ENCODE data around the gene KIT.

Gene KIT

DNA sequence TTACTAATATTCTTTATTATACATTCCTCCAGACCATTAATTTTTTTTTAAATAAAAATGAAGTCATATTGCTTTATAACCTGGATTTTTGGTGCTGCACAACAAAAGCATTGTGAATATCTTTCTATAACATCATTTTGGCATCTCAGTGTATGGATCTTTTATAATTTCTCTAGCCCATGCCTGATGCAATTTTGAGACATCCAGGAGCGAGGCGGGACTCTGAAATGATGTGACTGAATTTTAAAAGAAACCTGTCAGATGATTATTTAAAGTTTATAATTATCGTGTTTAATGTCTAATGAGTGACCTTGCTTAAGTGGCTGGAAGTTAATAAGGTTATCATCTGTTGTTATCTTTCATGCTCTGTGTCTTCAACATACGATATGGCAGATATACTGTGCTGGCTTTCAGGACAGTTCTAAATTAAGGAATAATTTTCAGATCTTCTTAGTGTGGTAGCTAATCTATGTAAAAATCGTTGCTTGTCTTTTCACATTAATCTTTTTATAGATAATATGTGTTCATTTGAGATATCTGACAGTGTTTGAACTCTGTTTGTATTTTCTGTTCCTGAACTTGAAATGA is 58.8 kb downstream of the KIT start:
- no peaks in the 10 kb centered on the region for H3K9me3 ChIP-seq (ENCODE audit: severe bottlenecking)
- no peak overlapping the region for H3K27ac ChIP-seq
- no peak for DNase-seq
- TF ChIP-seq, protein P1, sequence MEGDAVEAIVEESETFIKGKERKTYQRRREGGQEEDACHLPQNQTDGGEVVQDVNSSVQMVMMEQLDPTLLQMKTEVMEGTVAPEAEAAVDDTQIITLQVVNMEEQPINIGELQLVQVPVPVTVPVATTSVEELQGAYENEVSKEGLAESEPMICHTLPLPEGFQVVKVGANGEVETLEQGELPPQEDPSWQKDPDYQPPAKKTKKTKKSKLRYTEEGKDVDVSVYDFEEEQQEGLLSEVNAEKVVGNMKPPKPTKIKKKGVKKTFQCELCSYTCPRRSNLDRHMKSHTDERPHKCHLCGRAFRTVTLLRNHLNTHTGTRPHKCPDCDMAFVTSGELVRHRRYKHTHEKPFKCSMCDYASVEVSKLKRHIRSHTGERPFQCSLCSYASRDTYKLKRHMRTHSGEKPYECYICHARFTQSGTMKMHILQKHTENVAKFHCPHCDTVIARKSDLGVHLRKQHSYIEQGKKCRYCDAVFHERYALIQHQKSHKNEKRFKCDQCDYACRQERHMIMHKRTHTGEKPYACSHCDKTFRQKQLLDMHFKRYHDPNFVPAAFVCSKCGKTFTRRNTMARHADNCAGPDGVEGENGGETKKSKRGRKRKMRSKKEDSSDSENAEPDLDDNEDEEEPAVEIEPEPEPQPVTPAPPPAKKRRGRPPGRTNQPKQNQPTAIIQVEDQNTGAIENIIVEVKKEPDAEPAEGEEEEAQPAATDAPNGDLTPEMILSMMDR (IDR thresholded peaks at IDR 0.05; ENCODE audit: low read depth, low read length), result no peak
- peaks cover 8% of the 10 kb centered on the region for H3K27me3 ChIP-seq (ENCODE audit: insufficient read depth, low read depth, severe bottlenecking)
- no peak overlapping the region for H3K4me3 ChIP-seq (ENCODE audit: low read depth, low read length)
- H3K36me3 ChIP-seq, result no peaks in the 10 kb centered on the region

DNA sequence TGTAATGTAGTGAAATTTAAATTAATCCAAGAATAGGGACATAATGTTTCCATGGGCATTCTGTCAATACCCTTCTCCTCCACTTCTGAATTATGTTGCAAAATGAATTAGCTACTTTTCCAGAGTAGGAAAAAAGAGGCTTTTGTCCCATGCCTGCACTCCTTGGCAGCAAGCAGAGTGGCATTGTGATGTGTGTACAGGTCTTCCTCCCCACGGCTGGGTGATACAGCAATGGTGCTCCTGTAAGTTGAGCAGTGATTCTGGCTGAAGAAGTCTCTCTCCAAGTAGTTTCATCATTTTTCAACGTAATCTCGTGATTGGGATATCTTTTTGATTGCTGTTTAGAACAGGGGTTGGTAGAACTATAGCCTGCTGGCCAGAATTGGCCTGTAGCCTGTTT is 59.9 kb downstream of the KIT start:
- Histone ChIP-seq H3K9me3 (ENCODE audit: severe bottlenecking) (no peaks in the 10 kb centered on the region), H3K4me3 (ENCODE audit: low read depth, low read length) (no peak overlapping the region), H3K27ac (no peak overlapping the region), H3K27me3 (ENCODE audit: insufficient read depth, low read depth, severe bottlenecking) (peaks cover 8% of the 10 kb centered on the region), H3K36me3 (no peaks in the 10 kb centered on the region)
- TF ChIP-seq, protein P1 (IDR thresholded peaks at IDR 0.05; ENCODE audit: low read depth, low read length), result no peak
- DNase-seq, result no peak

DNA sequence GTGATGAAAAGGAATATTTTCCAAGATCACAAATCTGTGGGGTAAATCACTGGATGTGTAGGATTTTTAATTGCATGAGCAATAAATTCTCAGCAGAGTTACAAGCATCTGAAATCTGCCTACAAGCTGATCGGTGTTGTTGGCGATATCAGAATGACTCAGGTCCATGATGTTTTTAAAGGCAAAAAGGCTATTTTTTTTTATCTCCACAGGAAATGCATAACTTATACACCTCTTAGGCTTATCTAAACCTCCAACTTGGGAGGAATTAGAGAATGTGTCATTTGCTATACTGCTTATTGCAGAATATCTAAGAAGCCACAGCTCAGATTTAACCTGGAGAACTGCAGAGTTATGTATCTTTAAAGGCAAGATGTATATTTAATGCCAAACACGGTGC is 61.6 kb downstream of the KIT start:
- no peaks in the 10 kb centered on the region for H3K9me3 ChIP-seq (ENCODE audit: severe bottlenecking)
- H3K36me3 ChIP-seq, result no peaks in the 10 kb centered on the region
- TF ChIP-seq, protein P1 (IDR thresholded peaks at IDR 0.05; ENCODE audit: low read depth, low read length), result no peak

GRCh38 chr4:54723220-54723619 is 65.5 kb downstream of the KIT start:
- TF ChIP-seq, protein P1 (IDR thresholded peaks at IDR 0.05; ENCODE audit: low read depth, low read length), result no peak
- H3K36me3 ChIP-seq, result no peaks in the 10 kb centered on the region
- H3K27ac ChIP-seq, result no peak overlapping the region
- DNase-seq, result no peak
- H3K9me3 ChIP-seq (ENCODE audit: severe bottlenecking), result no peaks in the 10 kb centered on the region
- H3K4me3 ChIP-seq (ENCODE audit: low read depth, low read length), result no peak overlapping the region
- peaks cover 11% of the 10 kb centered on the region for H3K27me3 ChIP-seq (ENCODE audit: insufficient read depth, low read depth, severe bottlenecking)

More for the DNA sequence above, 61.6 kb downstream of the KIT start:
- no peak overlapping the region for H3K27ac ChIP-seq
- DNase-seq, result no peak
- H3K27me3 ChIP-seq (ENCODE audit: insufficient read depth, low read depth, severe bottlenecking), result peaks cover 7% of the 10 kb centered on the region
- H3K4me3 ChIP-seq (ENCODE audit: low read depth, low read length), result no peak overlapping the region

DNA sequence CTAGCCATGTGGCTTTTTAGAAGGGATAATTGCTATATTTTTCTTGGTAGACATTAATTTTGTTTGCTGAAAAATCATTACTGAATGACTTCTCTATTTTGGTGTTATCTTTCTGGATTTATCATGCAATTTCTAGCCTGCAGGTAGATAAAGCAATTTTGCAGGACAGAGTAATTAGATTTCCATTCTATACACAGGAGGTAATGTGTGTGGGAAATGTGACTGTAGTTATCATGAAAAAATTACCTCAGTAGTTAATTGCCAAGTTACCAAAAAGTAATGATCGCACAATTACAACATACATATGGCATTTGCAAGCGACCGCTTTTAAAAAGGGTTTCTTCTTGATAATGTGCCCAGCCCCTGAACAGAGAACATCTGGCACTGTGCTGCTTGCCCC is 66.1 kb downstream of the KIT start:
- no peak overlapping the region for H3K4me3 ChIP-seq (ENCODE audit: low read depth, low read length)
- no peaks in the 10 kb centered on the region for H3K9me3 ChIP-seq (ENCODE audit: severe bottlenecking)
- no peak for DNase-seq
- H3K27me3 ChIP-seq (ENCODE audit: insufficient read depth, low read depth, severe bottlenecking), result peaks cover 8% of the 10 kb centered on the region
- TF ChIP-seq, protein P1 (IDR thresholded peaks at IDR 0.05; ENCODE audit: low read depth, low read length), result no peak
- H3K27ac ChIP-seq, result no peak overlapping the region
- H3K36me3 ChIP-seq, result no peaks in the 10 kb centered on the region

DNA sequence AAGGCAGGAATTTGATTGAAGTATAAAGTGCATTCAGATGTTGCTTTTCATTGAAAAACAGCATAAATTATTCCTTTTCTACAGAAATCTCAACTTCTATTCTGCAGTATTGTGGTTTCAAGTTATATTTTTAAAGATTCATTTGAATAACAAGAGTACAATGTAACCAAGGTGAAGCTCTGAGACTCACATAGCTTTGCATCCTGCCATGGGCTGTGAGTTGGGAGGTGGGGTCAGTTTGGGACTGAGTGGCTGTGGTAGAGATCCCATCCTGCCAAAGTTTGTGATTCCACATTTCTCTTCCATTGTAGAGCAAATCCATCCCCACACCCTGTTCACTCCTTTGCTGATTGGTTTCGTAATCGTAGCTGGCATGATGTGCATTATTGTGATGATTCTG is 69.2 kb downstream of the KIT start:
- Histone ChIP-seq H3K27me3 (ENCODE audit: insufficient read depth, low read depth, severe bottlenecking) (peaks cover 8% of the 10 kb centered on the region), H3K9me3 (ENCODE audit: severe bottlenecking) (no peaks in the 10 kb centered on the region), H3K36me3 (no peaks in the 10 kb centered on the region), H3K4me3 (ENCODE audit: low read depth, low read length) (no peak overlapping the region), H3K27ac (no peak overlapping the region)
- no peak for DNase-seq
- TF ChIP-seq, protein P1 (IDR thresholded peaks at IDR 0.05; ENCODE audit: low read depth, low read length), result no peak

Data from WERI-Rb-1 (cell line).